Activated T-helper 1 cell treated with anti-CD3 and anti-CD28 coated beads, Interleukin-2, amount 50 U/mL, for 16 hours (primary cell): ENCODE data around the gene SMYD3.

ENCODE experiments used
- DNase-seq, 2 donors: peaks; one replicate each; pipeline ENCODE4 v3.0.0-alpha.2; 2020; ENCODE audit warnings: low read depth in 1 of 2, low spot score in 1 of 2

Gene SMYD3

GRCh38 chr1:245710961-245711903 is 795.8 kb downstream of the SMYD3 start:
- DNase-seq, result no peak

DNA sequence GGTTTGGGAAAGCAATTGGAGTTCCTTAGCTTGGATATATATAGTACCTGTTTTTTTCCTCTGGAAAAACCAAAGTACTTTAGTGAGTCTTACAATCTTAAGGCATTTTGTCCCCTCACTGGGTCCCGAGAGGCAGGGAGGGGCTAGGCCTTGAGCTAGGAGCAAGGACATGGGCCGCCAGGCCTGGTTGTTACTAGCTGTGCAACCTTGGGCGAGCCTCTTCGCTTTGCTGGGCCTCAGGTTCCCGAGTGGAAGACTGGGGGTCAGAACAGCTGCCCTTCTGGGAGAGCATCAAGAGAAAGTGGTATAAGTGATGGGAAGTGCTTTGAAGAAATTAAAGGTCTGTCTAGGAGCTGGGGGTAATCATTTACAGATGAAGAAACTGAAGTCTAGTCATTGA is 799.1 kb downstream of the SMYD3 start:
- no peak for DNase-seq

DNA sequence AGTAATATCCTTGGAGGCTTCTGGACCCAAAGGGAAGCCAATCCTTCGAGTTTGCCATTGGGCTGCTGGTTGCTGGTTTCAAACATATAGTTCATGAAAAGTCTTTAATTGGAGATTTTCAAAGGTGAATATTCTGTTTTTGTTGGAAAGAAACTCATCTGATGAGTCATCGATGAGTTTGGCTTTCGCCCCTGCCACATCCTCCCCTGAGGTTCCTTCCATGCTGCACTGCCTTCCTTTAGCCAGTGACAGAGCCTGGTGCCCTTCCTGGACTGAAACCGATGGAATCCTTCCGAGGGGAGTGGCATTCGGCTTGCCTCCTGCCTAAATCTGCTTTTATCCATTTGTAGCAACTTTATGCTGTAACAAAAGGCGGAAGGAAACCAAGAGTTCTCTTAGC is 802.3 kb downstream of the SMYD3 start:
- DNase-seq, result no peak

GRCh38 chr1:245704341-245704740 is 802.7 kb downstream of the SMYD3 start:
- no peak for DNase-seq

- no peak for DNase-seq
These were observed 804.7 kb downstream of the SMYD3 start for GRCh38 chr1:245702346-245702745.

- DNase-seq, result no peak
These were observed 805.4 kb downstream of the SMYD3 start for GRCh38 chr1:245701631-245702030.

DNA sequence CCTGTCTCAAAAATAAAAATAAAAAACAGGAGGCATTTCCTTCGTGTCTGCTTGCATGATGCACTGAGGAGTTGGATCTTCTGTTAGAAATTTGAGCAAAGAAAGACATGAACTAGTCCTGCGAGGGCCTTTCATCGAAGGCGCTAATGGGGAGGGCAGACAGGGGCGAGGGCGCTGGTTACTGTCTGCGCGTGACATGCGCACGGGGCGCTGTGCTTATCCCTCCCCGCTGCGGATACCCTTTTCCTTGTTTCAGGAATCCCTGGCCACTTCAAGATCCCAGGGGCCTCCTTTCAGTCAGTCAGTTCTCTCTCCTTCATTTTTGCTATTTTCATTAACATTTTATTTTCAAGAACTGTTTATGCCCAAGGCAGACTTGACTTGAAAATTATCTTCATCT is 806.4 kb downstream of the SMYD3 start:
- no peak for DNase-seq
